ENCODE results near the gene CHTF8. TPM values are rescaled to one million over a fixed set of nuclear protein-coding genes. Genes with fewer than 3 reads are reported as not detected.

Gene CHTF8
- total and polyA plus RNA-seq, 10 of the 15 experiments (the other 5 are each of a cell fraction or from before 2014, with no cell fraction given): 18.5 to 159 (median 102) TPM

DNA sequence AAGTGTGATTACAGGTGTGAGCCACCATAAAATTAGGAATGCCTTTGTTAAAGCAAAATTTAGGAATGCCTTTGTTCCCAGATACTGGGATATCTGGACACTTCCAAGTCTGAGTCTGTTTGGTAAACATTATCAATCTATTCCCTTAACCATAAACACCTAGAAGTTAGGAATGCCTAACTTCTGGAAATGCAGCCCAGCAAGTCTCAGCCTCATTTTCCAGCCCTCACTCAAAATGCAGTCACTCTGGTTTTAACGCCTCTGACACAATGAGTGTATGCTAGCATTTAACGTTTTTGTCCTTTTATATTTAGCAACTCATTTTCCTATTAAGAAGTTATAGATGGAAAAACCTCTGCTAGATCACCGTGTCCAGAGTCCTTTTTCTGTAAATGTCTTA is 61.4 kb downstream of the CHTF8 start (continued):
- no peak for TF ChIP-seq GABPA (IDR thresholded peaks at IDR 0.05; ENCODE audit: low read depth)
- TF ChIP-seq MEF2B (IDR thresholded peaks at IDR 0.05; ENCODE audit: partially characterized antibody, poor library complexity, severe bottlenecking): no peak
- TF ChIP-seq RB1 (IDR thresholded peaks at IDR 0.05; ENCODE audit: borderline replicate concordance): no peak

DNA sequence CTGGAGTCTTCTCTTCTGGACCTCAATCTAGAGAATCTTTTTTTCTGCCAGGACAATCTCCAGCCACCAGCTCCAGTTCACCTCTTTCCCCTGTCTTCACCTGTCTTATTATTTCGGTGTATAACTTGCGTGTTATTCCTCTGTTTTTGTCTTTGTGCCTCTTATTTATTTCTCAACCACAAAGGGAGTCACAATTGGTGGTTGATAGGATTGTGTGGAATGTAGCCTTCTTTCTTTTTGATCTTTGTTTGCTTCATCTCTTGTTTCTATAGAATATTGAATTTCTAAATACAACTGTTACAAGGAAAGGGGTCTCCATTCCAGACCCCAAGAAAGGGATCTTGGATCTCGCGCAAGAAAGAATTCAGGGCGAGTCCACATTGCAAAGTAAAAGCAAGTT is 62.9 kb downstream of the CHTF8 start:
- Histone ChIP-seq H3K4me3 (no peak overlapping the region), H3K4me2 (ENCODE audit: control insufficient read depth, insufficient read depth) (no peak overlapping the region), H3K27me3 (replicated peaks in 1 of 2; ENCODE audit: control insufficient read depth in 2 of 2, insufficient read depth in 2 of 2, low read length in 1 of 2) (no peaks in the 10 kb centered on the region), H3K79me2 (ENCODE audit: control insufficient read depth, insufficient read depth, low read length) (no peaks in the 10 kb centered on the region), H3K9ac (ENCODE audit: control insufficient read depth, insufficient read depth, low read length) (no peak overlapping the region), H3K27ac (ENCODE audit: control insufficient read depth, insufficient read depth) (no peak overlapping the region), H4K20me1 (ENCODE audit: control insufficient read depth, insufficient read depth) (no peaks in the 10 kb centered on the region), H3K36me3 (ENCODE audit: control insufficient read depth in 2 of 2, insufficient read depth in 2 of 2, low read length in 1 of 2) (no peaks in the 10 kb centered on the region), H2AFZ (ENCODE audit: control insufficient read depth, low read depth, low read length) (no peak overlapping the region), H3K9me3 (replicated peaks; ENCODE audit: control insufficient read depth, insufficient read depth, low read length) (no peaks in the 10 kb centered on the region), H3K4me1 (ENCODE audit: control insufficient read depth, insufficient read depth, low read length) (no peaks in the 10 kb centered on the region)
- ChIA-PET CTCF (interaction anchor here (0.5 kb wide), 1 partner anchor 22 kb away, joined by 3 read pairs; no protein-coding TSS in a partner anchor), POLR2A (no interaction called here), RAD21 (ENCODE audit: unreplicated experiment) (no interaction called here), SMC1A (ENCODE audit: uncharacterized antibody, unreplicated experiment) (no interaction called here)
- intact Hi-C loops (cut with micrococcal nuclease; ENCODE audit: unreplicated experiment): no loop called here
- no peak for DNase-seq (ENCODE audit: low read depth, low spot score)
- FAIRE-seq: no peak
- 96% methylated on average over 5 of the region's 5 CpGs for whole genome bisulfite sequencing (ENCODE audit: insufficient coverage, insufficient replicate concordance, low lambda C conversion rate, missing lambda C conversion rate)
- in situ Hi-C loops (cut with MboI): no loop called here
- TF ChIP-seq YBX1 (IDR thresholded peaks at IDR 0.05): no peak
- TF ChIP-seq, protein P1, sequence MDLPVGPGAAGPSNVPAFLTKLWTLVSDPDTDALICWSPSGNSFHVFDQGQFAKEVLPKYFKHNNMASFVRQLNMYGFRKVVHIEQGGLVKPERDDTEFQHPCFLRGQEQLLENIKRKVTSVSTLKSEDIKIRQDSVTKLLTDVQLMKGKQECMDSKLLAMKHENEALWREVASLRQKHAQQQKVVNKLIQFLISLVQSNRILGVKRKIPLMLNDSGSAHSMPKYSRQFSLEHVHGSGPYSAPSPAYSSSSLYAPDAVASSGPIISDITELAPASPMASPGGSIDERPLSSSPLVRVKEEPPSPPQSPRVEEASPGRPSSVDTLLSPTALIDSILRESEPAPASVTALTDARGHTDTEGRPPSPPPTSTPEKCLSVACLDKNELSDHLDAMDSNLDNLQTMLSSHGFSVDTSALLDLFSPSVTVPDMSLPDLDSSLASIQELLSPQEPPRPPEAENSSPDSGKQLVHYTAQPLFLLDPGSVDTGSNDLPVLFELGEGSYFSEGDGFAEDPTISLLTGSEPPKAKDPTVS (IDR thresholded peaks at IDR 0.05; ENCODE audit: low read depth, low read length): no peak
- no peak for TF ChIP-seq TCF12 (IDR thresholded peaks at IDR 0.05; ENCODE audit: low read depth, low read length)
- TF ChIP-seq CREB1 (IDR thresholded peaks at IDR 0.05; ENCODE audit: low read depth): no peak
- no peak for TF ChIP-seq JUNB (IDR thresholded peaks at IDR 0.05)
- TF ChIP-seq RELA (IDR thresholded peaks at IDR 0.05; ENCODE audit: borderline replicate concordance, partially characterized antibody): no peak
- TF ChIP-seq HCFC1 (IDR thresholded peaks at IDR 0.05; ENCODE audit: low read length): no peak
- no peak for TF ChIP-seq POLR2A (IDR thresholded peaks at IDR 0.05; ENCODE audit: low read depth, low read length)
- TF ChIP-seq SUPT20H (IDR thresholded peaks at IDR 0.05; ENCODE audit: borderline replicate concordance, control insufficient read depth, low read depth, low read length): no peak
- no peak for TF ChIP-seq CBX3 (IDR thresholded peaks at IDR 0.05; ENCODE audit: borderline replicate concordance, low read depth)
- TF ChIP-seq SREBF1 (IDR thresholded peaks at IDR 0.05; ENCODE audit: low read length): no peak
- BruUV-seq (replicated peaks): no TSS peak
- ATAC-seq: no peak

Small RNAs within 50 kb of the gene (small RNA-seq; reads per million reads assigned to genes)
- not detected for gene RNU6-22P

Other genes with a start within 250 kb of the CHTF8 start
Only the 7 nearest of the 8 such genes appear.
- gene HAS3, start 26.9 kb downstream of the CHTF8 start, total RNA-seq (2014; rRNA removed): 0.06 TPM in 1 of 2 replicates, not detected in the other
- 0.05 and 0.13 TPM in 2 replicates for gene HAS3, start 26.9 kb downstream of the CHTF8 start, total RNA-seq (2014; rRNA removed; fragmentation: Illumina TruSeq; extraction: Trizol)
- gene HAS3, start 26.9 kb downstream of the CHTF8 start, total RNA-seq (2021): 0.32 and 0.56 TPM in 2 replicates
- gene HAS3, start 26.9 kb downstream of the CHTF8 start, polyA plus RNA-seq (2011; rRNA removed): 0.22 TPM in 2 replicates
- 0.16 and 0.19 TPM in 2 replicates for gene HAS3, start 26.9 kb downstream of the CHTF8 start, polyA plus RNA-seq (2014; fragmentation: Illumina TruSeq; extraction: Trizol)
- under 1 TPM in 1 of 2 experiments, not detected in 1; 0.09 TPM for gene HAS3, start 26.9 kb downstream of the CHTF8 start, polyA plus RNA-seq (2014; fragmentation: Nextera tagmentation; extraction: Ambion mirVana)
- gene HAS3, start 26.9 kb downstream of the CHTF8 start, polyA plus RNA-seq (2014; rRNA removed): 0.18 and 0.36 TPM in 2 replicates
- under 1 TPM in 1 of 2 experiments, not detected in 1; 0.48 TPM for gene HAS3, start 26.9 kb downstream of the CHTF8 start, polyA plus RNA-seq (2016; fragmentation: Nextera tagmentation; extraction: Ambion mirVana)
- gene UTP4, start 61 bp upstream of the CHTF8 start, total RNA-seq (2014; rRNA removed): 32.4 and 34.6 TPM in 2 replicates
- 30.9 and 32.5 TPM in 2 replicates for gene UTP4, start 61 bp upstream of the CHTF8 start, total RNA-seq (2014; rRNA removed; fragmentation: Illumina TruSeq; extraction: Trizol)
- 80.9 and 82.2 TPM in 2 replicates for gene UTP4, start 61 bp upstream of the CHTF8 start, total RNA-seq (2021)
- 84.0 and 101 TPM in 2 replicates for gene UTP4, start 61 bp upstream of the CHTF8 start, polyA plus RNA-seq (2011; rRNA removed)
- 97.7 and 111 TPM in 2 replicates for gene UTP4, start 61 bp upstream of the CHTF8 start, polyA plus RNA-seq (2014; fragmentation: Illumina TruSeq; extraction: Trizol)
- gene UTP4, start 61 bp upstream of the CHTF8 start, polyA plus RNA-seq (2014; fragmentation: Nextera tagmentation; extraction: Ambion mirVana): 10 to 100 TPM; 52.5 to 85.8 TPM
- 67.5 and 73.4 TPM in 2 replicates for gene UTP4, start 61 bp upstream of the CHTF8 start, polyA plus RNA-seq (2014; rRNA removed)
- gene UTP4, start 61 bp upstream of the CHTF8 start, polyA plus RNA-seq (2016; fragmentation: Nextera tagmentation; extraction: Ambion mirVana): 100 to 1,000 TPM; 126 to 131 TPM
- gene SNTB2, start 54.6 kb upstream of the CHTF8 start, total RNA-seq (2014; rRNA removed): 5.2 and 6.9 TPM in 2 replicates
- gene SNTB2, start 54.6 kb upstream of the CHTF8 start, total RNA-seq (2014; rRNA removed; fragmentation: Illumina TruSeq; extraction: Trizol): 4.8 and 5.5 TPM in 2 replicates
- 12.7 and 15.7 TPM in 2 replicates for gene SNTB2, start 54.6 kb upstream of the CHTF8 start, total RNA-seq (2021)
- 6.6 TPM in 2 replicates for gene SNTB2, start 54.6 kb upstream of the CHTF8 start, polyA plus RNA-seq (2011; rRNA removed)
- gene SNTB2, start 54.6 kb upstream of the CHTF8 start, polyA plus RNA-seq (2014; fragmentation: Illumina TruSeq; extraction: Trizol): 4.7 and 4.8 TPM in 2 replicates
- gene SNTB2, start 54.6 kb upstream of the CHTF8 start, polyA plus RNA-seq (2014; fragmentation: Nextera tagmentation; extraction: Ambion mirVana): 1 to 10 TPM; 1.2 to 1.4 TPM
- gene SNTB2, start 54.6 kb upstream of the CHTF8 start, polyA plus RNA-seq (2014; rRNA removed): 6.5 and 7.9 TPM in 2 replicates
- 1 to 10 TPM; 1.3 to 2.2 TPM for gene SNTB2, start 54.6 kb upstream of the CHTF8 start, polyA plus RNA-seq (2016; fragmentation: Nextera tagmentation; extraction: Ambion mirVana)
- gene VPS4A, start 178.8 kb upstream of the CHTF8 start, total RNA-seq (2014; rRNA removed): 21.4 and 22.5 TPM in 2 replicates
- 16.1 and 17.2 TPM in 2 replicates for gene VPS4A, start 178.8 kb upstream of the CHTF8 start, total RNA-seq (2014; rRNA removed; fragmentation: Illumina TruSeq; extraction: Trizol)
- 21.4 and 22.2 TPM in 2 replicates for gene VPS4A, start 178.8 kb upstream of the CHTF8 start, total RNA-seq (2021)
- gene VPS4A, start 178.8 kb upstream of the CHTF8 start, polyA plus RNA-seq (2011; rRNA removed): 5.7 and 8.7 TPM in 2 replicates
- gene VPS4A, start 178.8 kb upstream of the CHTF8 start, polyA plus RNA-seq (2014; fragmentation: Illumina TruSeq; extraction: Trizol): 13.8 and 22.2 TPM in 2 replicates
- 1 to 10 TPM; 5.2 to 8.7 TPM for gene VPS4A, start 178.8 kb upstream of the CHTF8 start, polyA plus RNA-seq (2014; fragmentation: Nextera tagmentation; extraction: Ambion mirVana)
- 20.3 and 24.0 TPM in 2 replicates for gene VPS4A, start 178.8 kb upstream of the CHTF8 start, polyA plus RNA-seq (2014; rRNA removed)
- gene VPS4A, start 178.8 kb upstream of the CHTF8 start, polyA plus RNA-seq (2016; fragmentation: Nextera tagmentation; extraction: Ambion mirVana): 10 to 100 TPM; 34.6 to 36.3 TPM
- gene PDF, start 198.0 kb upstream of the CHTF8 start, total RNA-seq (2014; rRNA removed): 32.5 and 42.0 TPM in 2 replicates
- gene PDF, start 198.0 kb upstream of the CHTF8 start, total RNA-seq (2014; rRNA removed; fragmentation: Illumina TruSeq; extraction: Trizol): 2.4 and 3.0 TPM in 2 replicates
- gene PDF, start 198.0 kb upstream of the CHTF8 start, total RNA-seq (2021): 25.8 and 28.7 TPM in 2 replicates
- gene PDF, start 198.0 kb upstream of the CHTF8 start, polyA plus RNA-seq (2011; rRNA removed): 1.4 and 4.6 TPM in 2 replicates
- gene PDF, start 198.0 kb upstream of the CHTF8 start, polyA plus RNA-seq (2014; fragmentation: Illumina TruSeq; extraction: Trizol): 1.9 and 2.4 TPM in 2 replicates
- under 1 TPM; 0.13 to 0.37 TPM for gene PDF, start 198.0 kb upstream of the CHTF8 start, polyA plus RNA-seq (2014; fragmentation: Nextera tagmentation; extraction: Ambion mirVana)
- gene PDF, start 198.0 kb upstream of the CHTF8 start, polyA plus RNA-seq (2014; rRNA removed): 30.1 and 37.6 TPM in 2 replicates
- 10 to 100 TPM; 38.5 to 44.1 TPM for gene PDF, start 198.0 kb upstream of the CHTF8 start, polyA plus RNA-seq (2016; fragmentation: Nextera tagmentation; extraction: Ambion mirVana)
- 38.0 and 39.6 TPM in 2 replicates for gene COG8, start 207.0 kb upstream of the CHTF8 start, total RNA-seq (2014; rRNA removed)
- 18.1 and 19.1 TPM in 2 replicates for gene COG8, start 207.0 kb upstream of the CHTF8 start, total RNA-seq (2014; rRNA removed; fragmentation: Illumina TruSeq; extraction: Trizol)
- 29.9 and 38.6 TPM in 2 replicates for gene COG8, start 207.0 kb upstream of the CHTF8 start, total RNA-seq (2021)
- gene COG8, start 207.0 kb upstream of the CHTF8 start, polyA plus RNA-seq (2011; rRNA removed): 12.4 and 20.3 TPM in 2 replicates
- 13.1 and 17.5 TPM in 2 replicates for gene COG8, start 207.0 kb upstream of the CHTF8 start, polyA plus RNA-seq (2014; fragmentation: Illumina TruSeq; extraction: Trizol)
- gene COG8, start 207.0 kb upstream of the CHTF8 start, polyA plus RNA-seq (2014; fragmentation: Nextera tagmentation; extraction: Ambion mirVana): 1 to 10 TPM; 2.8 to 3.1 TPM
- 25.1 and 27.2 TPM in 2 replicates for gene COG8, start 207.0 kb upstream of the CHTF8 start, polyA plus RNA-seq (2014; rRNA removed)
- gene COG8, start 207.0 kb upstream of the CHTF8 start, polyA plus RNA-seq (2016; fragmentation: Nextera tagmentation; extraction: Ambion mirVana): 10 to 100 TPM; 29.2 to 31.0 TPM
- gene NIP7, start 207.2 kb upstream of the CHTF8 start, total RNA-seq (2014; rRNA removed): 35.5 and 43.2 TPM in 2 replicates
- 54.1 and 58.9 TPM in 2 replicates for gene NIP7, start 207.2 kb upstream of the CHTF8 start, total RNA-seq (2014; rRNA removed; fragmentation: Illumina TruSeq; extraction: Trizol)
- 38.5 and 39.1 TPM in 2 replicates for gene NIP7, start 207.2 kb upstream of the CHTF8 start, total RNA-seq (2021)
- 18.8 and 20.7 TPM in 2 replicates for gene NIP7, start 207.2 kb upstream of the CHTF8 start, polyA plus RNA-seq (2011; rRNA removed)
- 57.7 and 68.6 TPM in 2 replicates for gene NIP7, start 207.2 kb upstream of the CHTF8 start, polyA plus RNA-seq (2014; fragmentation: Illumina TruSeq; extraction: Trizol)
- 10 to 100 TPM; 57.8 to 62.9 TPM for gene NIP7, start 207.2 kb upstream of the CHTF8 start, polyA plus RNA-seq (2014; fragmentation: Nextera tagmentation; extraction: Ambion mirVana)
- 35.5 and 38.6 TPM in 2 replicates for gene NIP7, start 207.2 kb upstream of the CHTF8 start, polyA plus RNA-seq (2014; rRNA removed)
- 10 to 100 TPM; 56.6 to 56.7 TPM for gene NIP7, start 207.2 kb upstream of the CHTF8 start, polyA plus RNA-seq (2016; fragmentation: Nextera tagmentation; extraction: Ambion mirVana)

Measured in GM12878 (cell line).